PC-9 (cell line): Measurements from ENCODE around the gene P3H4.

Experiments
- EZH2 ChIP-seq: fragments of 200-600 bp; sonication (generic); IDR thresholded peaks from 2 replicates; pipeline ENCODE4 v1.8.0; 2017; ENCODE audit warnings: antibody characterized with exemption, low read depth
- TF ChIP-seq, protein P1 (sequence below): fragments of 200-600 bp; sonication (generic); conservative IDR thresholded peaks from 2 replicates; pipeline ENCODE4 v1.6.1; 2017; ENCODE audit warnings: mixed run types, antibody characterized with exemption, mild to moderate bottlenecking, moderate library complexity

GRCh38 chr17:41772586-41773189 lies 39.1 kb downstream of the P3H4 start:
- TF ChIP-seq, protein P1, sequence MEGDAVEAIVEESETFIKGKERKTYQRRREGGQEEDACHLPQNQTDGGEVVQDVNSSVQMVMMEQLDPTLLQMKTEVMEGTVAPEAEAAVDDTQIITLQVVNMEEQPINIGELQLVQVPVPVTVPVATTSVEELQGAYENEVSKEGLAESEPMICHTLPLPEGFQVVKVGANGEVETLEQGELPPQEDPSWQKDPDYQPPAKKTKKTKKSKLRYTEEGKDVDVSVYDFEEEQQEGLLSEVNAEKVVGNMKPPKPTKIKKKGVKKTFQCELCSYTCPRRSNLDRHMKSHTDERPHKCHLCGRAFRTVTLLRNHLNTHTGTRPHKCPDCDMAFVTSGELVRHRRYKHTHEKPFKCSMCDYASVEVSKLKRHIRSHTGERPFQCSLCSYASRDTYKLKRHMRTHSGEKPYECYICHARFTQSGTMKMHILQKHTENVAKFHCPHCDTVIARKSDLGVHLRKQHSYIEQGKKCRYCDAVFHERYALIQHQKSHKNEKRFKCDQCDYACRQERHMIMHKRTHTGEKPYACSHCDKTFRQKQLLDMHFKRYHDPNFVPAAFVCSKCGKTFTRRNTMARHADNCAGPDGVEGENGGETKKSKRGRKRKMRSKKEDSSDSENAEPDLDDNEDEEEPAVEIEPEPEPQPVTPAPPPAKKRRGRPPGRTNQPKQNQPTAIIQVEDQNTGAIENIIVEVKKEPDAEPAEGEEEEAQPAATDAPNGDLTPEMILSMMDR: no peak
- no peak for TF ChIP-seq EZH2
